Activated effector memory CD4-positive, alpha-beta T cell treated with Interleukin-2 at 50 U/mL for 16 hours (primary cell): Measurements from ENCODE around the gene SUSD1.
"Not testable (repeated sequence)": the region's sequence is repeated elsewhere in the genome, so short reads cannot be mapped to it uniquely, and the experiment has no call there.

Source experiments
- DNase-seq: peaks from one replicate; pipeline ENCODE4 v3.0.0-alpha.2; 2020

Gene SUSD1

DNA sequence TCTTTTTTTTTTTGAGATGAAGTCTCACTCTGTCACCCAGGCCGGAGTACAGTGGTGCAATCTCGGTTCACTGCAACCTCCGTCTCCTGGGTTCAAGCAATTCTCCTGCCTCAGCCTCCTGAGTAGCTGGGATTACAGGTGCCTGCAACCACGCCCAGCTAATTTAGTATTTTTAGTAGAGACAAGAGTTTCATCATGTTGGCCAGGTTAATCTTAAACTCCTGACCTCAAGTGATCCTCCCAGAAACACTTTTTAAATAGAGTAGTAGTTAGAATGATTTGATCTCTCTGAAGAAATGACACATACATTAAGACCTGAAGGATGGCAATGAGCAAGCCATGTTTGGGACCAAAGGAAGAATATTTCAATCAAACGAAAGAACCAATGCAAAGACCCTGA lies 46.7 kb downstream of the SUSD1 start:
- DNase-seq: not testable (repeated sequence)

DNA sequence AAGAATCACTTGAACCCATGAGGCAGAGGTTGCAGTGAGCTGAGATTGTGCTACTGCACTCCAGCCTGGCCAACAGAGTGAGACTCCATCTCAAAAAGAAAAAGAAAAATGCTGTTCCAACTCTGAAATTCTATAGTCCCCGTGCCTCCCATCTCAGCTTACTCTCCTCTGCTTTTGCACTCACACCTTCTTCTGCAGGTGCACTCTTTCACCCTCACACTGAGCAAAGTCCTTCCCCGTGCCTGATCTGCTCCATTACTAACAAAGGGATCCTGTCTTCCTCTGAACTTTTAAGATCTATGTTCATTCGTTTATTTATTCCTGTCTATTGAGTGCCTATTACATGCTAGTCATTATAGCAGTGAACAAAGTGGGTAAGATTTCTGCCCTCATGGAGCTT lies 47.8 kb downstream of the SUSD1 start:
- DNase-seq: no peak

DNA sequence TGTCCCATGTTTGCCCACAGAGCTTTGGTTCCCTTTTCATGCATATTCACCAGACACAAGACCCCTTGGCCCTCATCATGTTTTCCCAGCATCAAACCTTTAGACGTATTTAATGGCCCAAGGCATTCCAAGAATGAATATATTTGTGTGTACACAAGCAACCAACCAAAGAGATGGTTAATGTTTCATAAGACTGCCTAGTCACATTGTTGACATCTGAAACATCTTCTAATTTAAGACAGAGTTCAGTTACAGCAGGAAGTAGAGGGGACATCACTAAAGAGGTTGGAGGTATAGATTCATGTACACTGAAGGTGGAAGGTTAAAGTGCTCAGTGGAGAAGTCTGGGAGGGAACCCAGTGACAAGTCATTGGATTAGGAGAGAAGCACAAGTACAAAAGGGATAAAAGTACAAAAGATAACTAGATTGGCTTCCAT lies 49.1 kb downstream of the SUSD1 start:
- DNase-seq: no peak

DNA sequence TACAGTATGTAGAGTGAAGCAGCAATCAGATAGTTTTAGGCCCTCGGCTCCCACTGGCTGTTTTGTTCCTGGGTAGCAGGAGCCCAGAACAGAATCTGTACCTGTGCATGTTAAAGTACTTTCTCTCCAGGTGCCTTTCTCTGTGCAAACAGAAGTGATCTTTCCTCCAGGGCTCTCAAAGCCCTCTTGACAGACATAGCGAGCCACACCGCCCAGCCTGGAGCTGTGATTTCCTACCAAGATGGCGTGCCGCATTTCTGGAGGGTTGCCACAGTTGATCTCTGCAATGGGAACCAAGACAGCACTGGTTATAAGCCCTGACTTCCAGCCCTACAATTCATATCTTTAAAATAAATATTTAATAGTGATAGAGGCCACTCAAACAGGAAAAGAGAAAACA lies 50.9 kb downstream of the SUSD1 start:
- no peak for DNase-seq

DNA sequence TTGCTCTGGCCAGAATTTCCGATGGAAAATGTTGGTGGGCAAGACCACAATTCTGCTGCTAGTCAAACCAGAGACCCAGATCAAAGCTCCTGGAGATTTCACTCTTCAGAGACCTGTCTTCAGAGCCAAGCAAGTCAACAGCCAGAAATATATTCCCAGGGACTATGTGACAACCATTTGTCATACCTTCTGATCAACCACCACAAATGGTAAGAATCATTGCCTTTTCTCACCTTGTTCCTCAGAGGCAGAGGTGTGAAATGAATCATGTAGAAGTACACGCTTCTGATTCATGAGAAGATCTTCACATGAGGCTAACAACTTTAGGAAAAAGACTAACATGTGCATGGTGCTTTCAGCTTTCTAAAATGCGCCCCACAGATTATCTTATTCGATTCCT lies 53.5 kb downstream of the SUSD1 start:
- no peak for DNase-seq

DNA sequence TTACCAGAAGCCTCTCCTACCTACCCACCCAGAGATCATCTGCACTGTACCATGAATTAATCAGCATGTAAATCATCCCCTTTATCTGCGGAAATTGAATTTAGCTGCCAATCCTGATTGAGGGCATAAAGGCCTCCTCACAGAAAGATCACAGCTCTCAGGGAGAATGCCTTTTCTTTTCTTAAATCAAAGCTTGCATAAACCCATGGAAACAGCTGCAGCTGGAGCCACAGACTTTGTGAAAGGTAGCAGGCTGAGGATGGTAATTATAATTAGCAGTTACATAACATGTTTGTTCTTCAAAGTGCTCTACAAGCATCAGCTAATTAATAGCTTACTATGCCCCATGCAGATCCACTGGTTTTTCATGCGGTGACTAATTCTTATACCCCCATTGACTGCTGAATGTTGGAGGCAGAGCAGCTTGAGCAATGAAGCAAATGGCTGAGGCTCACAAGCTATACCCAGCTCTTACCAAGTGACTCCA lies 54.6 kb downstream of the SUSD1 start:
- DNase-seq: no peak

DNA sequence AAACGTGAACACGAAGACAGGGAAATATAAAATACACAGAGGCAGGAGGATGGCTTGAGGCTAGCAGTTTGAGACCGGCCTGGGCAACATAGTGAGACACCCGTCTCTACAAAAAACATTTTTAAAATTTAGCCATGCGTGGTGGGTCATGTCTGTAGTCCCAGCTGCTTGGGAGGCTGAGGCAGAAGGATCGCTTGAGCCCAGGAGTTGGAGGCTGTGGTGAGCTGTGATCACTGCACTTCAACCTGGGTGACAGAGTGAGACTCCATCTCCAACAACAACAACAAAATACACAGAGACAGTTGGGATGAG lies 55.1 kb downstream of the SUSD1 start:
- no peak for DNase-seq

DNA sequence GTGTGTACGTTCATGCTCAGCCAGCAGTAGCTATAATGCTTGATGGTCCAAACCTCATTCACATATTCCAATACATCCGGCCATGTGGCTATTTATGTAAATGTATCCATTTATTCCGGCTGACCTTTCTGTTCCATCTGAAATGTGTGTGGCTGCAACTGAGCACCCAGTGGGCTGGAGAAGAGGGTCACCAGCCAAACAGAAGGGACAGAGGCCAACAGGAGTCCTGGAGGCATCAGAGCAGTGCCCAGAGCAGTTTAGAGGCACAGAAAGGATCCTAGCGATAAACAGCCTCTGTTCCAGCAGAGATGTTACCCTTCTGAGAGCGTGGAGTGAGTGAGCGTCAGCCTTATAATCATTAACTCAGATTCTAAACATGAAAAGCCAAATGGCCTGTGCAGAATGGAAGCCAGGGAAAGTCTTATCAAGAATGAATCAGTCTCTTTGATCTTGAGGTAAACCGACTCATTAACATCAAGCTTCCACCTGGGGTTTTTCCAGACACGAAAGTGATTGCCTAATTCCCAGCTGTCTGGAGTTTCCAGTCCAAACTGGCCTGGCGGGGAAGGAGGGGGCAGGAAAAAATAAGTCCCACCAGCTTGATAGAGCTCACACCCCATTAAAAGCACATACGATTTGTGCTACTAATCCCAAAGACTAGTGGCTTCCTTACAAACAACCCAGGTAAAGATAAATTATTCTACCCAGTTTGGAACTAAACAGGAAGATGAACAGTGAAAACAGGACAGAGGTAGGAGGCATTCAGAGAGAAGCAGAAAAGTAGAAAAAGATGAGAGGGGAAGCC lies 55.7 kb downstream of the SUSD1 start:
- DNase-seq: no peak

DNA sequence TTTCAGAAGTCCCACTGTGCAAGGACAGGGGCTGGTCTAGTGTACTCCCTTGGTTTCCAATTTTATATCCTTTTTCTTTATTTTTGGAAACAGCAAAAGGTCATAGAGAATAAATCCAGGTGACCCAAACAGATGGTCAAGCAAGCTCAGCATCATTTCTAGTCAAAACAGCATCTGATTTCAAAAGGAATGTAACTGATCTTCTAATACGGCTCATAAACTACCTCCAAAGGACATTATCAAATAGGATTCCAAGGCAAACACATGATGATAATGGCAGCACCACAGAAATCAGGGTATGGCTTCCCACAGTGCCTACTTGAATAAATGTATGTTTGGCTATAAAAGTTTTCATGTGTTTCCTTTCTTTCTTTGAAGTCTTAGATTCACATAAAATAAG lies 57.1 kb downstream of the SUSD1 start:
- DNase-seq: no peak

DNA sequence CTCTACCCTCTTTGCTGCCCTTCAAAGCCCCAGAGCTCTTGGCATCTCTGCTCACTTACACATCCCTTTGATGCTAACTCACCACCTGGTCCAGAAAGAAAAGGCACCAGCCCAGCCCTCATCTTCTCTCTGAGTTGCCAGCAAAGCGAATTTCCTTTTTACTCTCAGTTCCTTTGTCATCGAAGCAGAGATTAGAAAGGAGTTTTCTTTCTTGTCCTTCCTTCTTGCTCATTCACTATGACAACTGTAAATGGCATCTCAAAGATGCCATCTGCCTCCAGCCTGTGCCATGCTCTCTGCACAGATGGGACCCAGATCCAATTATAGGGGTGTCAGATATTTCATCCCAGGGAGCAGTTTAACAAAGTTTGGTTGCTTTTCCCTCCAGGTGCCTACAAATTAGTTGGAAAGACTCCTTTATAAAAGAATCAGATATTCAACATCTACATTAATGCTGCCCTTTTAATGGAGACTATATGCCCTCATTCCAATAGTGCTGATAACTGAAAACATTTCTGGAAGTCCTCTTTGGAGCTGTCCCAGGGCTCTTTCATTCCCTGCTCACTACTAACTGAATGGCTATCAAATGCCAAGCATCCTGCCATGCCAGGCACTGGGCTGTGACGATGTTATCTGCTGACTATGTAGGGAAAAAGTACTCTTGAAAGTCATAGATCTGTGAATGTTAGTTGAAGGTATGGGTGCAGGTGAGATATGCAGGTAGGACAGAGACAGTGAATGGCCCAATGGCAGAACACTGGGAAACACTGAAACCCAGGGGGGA lies 58.9 kb downstream of the SUSD1 start:
- DNase-seq: no peak

DNA sequence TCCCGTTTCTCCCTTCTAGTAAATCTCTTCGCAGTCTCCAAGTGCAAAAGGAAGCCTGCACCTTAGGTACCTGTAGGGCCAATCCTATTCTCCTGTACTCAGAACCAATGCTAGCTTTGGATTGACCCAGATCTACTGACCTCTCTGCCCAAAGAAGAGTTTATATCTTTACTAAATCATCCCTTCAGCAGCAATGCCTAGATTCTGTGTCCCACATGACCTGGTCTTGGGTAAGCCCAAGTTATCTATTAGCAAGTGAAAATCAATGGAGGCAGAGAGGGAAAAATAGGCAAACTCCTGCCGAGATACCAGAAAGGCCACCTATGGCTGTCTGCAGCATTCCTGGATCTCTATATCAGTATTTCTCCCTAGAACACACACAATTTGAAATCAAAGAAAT lies 60.0 kb downstream of the SUSD1 start:
- no peak for DNase-seq

DNA sequence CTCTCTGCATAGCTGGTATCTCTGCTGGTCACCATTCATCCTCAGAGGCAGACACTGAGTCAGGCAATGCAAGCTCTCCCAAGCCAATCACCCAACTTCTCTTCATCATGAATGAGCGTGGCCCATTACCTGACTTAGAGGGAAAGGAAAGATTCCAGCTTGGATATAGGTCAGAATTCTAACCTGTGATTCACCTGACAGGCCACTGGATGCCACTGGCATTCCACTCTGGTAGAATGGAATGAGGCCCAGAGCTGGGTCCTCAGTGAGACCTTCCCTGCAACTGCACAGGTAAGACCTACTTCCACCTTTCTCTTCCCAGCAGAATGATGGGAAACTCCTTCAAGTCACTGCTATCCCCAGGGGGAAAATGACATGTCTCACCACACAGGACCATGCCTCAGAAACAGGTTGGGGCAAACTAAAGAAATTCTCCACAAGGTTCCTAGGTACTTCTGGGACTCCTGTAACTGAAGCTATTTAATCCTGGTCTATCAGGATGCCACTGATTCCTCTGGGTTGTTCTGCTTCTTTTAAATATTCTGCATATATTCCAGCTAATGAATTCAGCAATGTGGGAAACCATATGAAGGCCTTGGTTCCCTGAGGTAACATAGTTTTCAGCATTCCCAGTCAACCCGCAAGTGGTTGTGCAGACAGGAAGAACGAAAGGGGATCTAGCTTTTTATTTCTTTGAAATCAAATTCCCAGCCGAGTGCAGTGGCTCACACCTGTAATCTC lies 62.0 kb downstream of the SUSD1 start:
- DNase-seq: peak; percentile 4

DNA sequence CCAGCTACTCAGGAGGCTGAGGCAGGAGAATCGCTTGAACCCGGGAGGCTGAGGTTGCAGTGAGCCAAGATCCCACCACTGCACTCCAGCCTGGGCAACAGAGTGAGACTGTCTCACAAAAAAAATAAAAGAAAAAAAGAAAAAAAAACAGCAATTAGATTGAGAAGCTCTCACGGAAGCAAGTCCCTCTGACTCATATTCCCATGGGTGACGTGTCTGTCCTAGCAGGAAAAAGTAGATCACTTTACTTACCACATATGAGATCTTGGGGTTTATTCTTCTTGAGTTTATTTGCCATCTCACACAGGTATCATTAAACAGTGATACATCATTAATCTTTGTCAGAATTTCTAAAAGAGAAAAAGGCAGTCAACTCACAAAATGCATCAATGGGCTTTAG lies 62.6 kb downstream of the SUSD1 start:
- DNase-seq: no peak

DNA sequence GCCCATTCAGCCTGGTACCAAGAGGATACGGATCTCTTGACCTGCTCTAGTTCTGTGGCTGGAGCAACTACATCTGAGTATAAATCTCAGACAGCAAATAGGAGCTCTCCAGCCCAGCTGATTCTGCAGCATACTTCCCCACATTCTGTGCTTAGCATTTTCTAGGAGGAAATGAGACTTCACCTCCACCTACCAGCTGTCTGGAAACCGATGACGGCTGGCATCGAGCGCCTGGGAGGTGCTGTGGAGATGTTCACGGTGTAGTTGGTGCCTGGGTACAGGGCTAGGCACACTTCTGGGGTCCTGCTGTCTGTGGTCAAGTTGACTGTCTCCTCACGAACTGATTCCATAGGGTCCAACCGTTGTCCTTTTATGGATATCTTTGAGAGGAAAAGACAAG lies 63.6 kb downstream of the SUSD1 start:
- DNase-seq: no peak

DNA sequence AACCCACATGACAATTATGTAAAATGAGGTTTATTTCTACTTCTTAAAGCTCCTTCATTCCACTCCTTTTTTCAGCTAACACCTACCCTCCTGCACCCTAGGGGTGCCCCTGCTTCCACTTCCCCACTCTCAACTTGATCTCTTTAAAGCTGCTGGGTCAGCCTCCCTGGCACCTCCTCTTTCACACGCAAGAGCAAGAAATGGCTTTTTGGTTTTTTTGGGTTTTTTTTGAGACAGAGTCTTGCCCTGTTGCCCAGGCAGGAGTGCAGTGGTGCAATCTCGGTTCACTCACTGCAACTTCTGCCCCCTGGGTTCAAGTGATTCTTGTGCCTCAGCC lies 64.4 kb downstream of the SUSD1 start:
- DNase-seq: no peak

DNA sequence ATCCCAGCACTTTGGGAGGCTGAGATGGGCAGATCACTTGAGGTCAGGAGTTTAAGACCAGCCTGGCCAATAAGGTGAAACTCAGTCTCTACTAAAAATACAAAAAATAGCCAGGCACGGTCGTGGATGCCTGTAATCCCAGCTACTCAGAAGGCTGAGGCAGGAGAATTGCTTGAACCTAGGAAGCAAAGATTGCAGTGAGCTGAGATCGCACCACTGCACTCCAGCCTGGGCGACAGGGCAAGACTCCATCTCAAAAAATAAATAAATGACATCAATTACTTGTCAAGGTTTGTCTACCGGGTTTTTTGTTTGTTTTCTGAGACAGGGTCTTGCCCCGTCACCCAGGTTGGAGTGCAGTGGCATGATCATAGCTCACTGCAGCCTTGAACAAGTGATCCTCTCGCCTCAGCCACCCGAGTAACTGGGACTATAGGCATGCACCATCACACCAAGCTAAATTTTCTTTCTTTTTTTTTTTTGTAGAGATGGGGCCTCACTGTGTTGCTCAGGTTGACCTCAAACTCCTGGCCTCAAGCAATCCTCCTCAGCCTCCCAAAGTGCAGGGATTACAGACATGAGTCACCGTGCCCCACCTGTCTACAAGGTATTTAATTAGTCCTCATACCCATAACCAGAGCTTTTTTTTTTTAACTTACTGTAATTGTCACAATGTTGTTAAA lies 64.9 kb downstream of the SUSD1 start:
- DNase-seq: no peak

DNA sequence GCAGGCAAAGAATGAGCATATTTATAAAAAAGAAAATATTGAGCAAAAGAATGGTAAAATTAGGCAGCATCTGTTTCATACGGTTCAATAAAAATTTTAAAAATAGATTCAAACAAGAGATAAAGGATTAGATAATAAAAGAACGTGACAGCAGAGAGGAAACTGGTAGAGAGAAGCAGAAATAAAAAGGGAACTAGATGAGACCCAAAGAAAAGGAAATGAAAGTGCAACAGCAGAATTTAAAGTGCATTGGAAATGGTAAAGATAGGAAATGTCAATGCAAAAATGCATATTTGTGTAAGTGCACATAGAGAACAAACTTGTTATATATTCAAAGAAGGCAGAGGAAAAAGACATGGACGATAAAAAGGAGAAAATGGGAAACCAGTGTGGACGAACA lies 70.2 kb downstream of the SUSD1 start:
- no peak for DNase-seq

DNA sequence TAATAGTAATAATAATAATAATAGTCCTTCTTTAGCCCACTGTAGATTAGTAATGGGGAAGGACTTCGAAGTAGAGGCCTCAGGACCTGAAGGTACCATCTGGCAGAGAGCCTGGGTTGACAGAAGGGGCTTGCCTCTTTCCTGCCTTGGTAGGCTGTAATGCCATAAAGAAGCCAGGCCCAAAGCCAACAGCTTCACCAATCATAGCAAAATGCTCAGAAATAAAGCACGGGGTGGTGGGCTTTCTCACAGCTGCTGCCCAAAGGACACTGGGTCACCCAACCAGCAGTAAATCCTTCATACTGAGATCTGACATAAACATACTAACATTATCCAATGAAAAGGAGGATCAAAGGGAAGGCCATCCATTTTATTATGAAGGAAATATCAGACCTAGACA lies 70.7 kb downstream of the SUSD1 start:
- no peak for DNase-seq

DNA sequence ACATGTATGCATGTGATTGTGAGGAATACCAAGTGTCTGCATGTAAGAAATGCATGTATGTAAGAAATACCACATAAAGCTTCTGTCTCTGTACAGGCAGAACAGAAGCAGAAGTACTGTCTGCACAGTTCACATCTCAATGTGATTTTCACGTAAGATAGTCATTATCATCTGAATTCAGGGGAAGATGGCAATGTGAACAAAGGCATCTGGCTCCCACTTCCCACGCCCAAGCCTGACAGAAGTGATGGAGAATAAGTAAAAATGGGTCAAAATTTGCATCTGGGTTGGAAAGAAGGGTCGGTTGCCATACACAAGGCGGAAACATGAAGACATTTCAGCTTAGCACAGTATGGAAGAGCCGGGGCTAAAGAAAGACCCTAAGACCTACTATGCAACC lies 71.7 kb downstream of the SUSD1 start:
- DNase-seq: no peak

DNA sequence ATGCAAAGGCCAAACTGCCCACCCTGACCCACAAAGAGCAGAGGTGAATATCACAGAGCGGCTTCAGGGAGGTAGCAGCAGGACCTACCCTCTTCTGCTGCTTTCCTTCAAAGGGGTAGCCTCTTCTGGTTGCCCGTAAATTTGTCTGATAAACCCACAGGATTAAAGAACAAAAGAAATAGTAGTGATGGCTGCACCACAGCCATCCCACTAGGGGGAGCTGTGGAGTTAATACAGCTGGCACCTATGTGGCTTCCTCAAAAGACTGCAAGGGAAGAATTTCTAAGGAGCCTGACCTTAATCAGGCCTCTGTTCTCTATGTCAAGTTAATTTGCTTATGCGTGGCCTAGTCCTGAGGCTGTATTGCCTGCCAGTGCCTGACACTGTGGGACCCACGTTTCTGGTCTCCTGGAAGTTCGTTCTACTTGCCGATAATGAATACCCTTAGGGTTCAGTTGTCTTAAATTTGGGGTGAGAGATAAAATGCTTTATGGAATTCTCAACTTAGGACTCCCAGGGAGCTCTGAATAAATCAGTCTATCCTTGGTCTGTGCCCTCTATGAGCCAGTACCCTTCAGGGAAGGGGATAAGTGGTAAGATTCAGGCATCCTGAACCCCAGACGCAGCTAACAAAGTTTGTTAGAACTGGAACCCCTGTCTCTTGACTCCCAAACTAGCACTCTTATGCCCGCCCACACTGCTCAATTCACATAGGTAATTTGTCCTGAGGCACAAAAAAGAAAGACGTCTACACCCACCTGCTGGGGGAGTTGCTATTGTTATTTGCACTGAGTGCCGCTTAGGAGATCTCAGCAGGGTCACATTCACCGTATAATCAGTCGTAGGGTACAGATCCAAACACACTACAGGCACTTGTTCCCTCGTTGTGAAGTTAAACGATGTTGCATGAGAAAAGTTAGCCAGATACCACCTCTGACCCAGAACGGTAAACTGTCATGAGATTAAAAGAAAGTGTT lies 77.1 kb downstream of the SUSD1 start:
- peak; percentile 39 for DNase-seq

DNA sequence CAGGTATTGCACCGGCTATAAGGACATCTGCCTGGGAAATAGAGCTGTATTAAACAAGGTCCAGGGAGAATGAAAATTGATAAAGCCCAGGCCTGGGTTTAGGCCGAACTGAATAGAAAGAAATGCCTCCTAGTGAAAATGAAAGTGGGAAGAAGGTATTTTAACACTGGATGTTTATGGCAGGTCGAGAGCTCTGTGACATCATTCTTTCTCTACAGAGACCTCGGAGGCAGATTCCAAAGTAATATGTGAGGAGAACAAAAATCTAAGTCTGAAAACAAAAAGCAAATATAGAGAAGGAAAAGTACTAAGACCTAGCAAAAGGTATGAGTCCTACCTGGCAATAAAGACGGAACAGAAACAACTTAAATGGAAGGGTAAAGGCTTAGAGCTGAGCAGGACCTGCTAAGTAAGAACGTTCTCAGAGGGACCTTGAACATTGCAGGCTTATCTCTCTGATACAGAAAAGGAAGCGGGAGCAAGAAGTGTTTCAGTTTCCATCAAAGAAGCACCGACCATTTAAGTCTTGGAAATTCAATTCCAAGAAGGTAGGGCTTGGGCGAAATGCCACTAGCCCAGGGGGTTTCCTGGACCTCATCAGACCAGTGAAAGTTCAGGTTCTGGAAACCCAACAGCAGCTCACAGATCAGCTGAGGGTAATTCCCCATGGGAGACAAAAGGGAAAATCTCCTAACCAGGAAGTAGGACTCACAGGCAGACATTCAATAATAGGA lies 80.0 kb downstream of the SUSD1 start:
- no peak for DNase-seq
